DMS114 treated with DMSO at 0.1 percent for 48 hours (cell line): ENCODE results near the gene SNX15.
A peak's percentile ranks its signal among the peaks of the same experiment; 100 is the strongest.
"Not testable (repeated sequence)": the region's sequence is repeated elsewhere in the genome, so short reads cannot be mapped to it uniquely, and the experiment has no call there.

ENCODE experiments used
- DNase-seq: peaks from one replicate; lab custom pipeline; 2025; ENCODE audit not compliant: unreplicated experiment; lab: John Stamatoyannopoulos, UW

Gene SNX15, protein sequence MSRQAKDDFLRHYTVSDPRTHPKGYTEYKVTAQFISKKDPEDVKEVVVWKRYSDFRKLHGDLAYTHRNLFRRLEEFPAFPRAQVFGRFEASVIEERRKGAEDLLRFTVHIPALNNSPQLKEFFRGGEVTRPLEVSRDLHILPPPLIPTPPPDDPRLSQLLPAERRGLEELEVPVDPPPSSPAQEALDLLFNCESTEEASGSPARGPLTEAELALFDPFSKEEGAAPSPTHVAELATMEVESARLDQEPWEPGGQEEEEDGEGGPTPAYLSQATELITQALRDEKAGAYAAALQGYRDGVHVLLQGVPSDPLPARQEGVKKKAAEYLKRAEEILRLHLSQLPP

GRCh38 chr11:65027213-65028067, at the start of gene SNX15:
SNX15 (plus strand) TSS chr11:65027439; CDS start chr11:65027538, 99 bp downstream.
- DNase-seq: peak; percentile 97

- not testable (repeated sequence) for DNase-seq
Measured at GRCh38 chr11:64983339-64983738, 43.9 kb upstream of the SNX15 start.

DNA sequence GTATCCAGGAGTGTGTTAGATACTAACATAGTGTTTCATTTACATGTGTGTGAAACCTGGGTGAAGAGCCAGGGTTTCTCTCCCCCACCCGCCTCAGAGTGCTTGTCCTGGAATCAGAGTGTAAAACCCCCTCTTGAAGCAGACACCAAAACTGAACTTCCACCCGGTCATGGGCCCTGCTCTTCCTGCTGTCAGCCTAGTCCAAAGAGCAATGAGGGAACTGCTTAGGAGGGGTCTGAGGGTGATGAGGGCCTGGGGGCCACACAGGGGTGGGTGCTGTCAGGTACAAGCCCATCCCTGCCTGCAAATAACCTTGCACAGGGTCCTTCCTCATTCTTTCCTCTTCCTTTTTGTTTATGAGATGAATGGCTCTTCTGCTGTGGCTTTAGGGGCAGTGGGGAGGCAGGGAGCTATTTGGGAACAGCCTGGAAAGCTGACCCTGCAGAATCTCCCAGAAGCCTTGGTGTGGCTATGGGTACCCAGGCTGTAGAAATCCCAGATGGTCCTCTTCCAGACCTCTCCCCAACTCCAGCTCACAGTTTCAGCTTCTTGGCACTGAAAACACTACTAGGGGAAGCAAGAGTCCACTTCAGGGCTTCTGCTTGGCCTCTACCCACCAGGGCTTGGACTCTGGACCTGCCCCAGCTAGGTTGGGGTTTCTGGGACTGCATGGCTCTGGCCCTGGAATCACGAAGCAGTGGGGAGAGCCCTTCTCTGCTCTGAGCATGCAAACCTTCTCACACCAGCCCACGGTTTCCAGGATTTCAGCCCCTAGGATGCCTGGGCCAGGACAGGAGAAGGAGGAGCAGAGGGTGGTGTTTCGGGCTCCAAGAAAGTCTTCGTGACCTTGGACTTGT, 39.0 kb upstream of the SNX15 start:
- no peak for DNase-seq

DNA sequence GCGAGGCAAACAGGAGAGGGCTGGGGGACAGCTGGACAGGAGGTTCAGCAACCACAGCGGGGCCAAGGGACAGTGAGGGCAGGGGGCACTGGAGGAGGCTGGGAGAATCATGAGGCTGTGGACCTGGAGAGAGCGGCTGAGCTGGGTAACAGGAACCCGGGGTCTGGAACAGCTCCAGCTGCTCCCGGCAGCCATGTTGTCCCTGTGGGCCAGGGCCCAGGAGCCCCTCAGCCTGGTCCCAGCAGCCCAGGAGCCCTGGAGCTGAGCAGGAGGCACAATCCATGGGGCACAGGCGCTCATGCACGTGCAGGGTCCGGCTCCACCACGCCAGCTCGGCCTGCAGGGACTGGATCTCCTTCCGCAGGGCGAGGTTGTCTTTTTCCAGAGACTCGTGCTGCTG, 37.8 kb upstream of the SNX15 start:
- DNase-seq: no peak

- DNase-seq: no peak
Measured at GRCh38 chr11:64990222-64990923, 36.9 kb upstream of the SNX15 start.

GRCh38 chr11:64994318-64994717, 32.9 kb upstream of the SNX15 start:
- DNase-seq: no peak

- DNase-seq: no peak
Measured at GRCh38 chr11:64996327-64996709, 30.9 kb upstream of the SNX15 start.

- peak; percentile 84 for DNase-seq
Measured at GRCh38 chr11:64996710-64997380, 30.4 kb upstream of the SNX15 start, which contains the start of gene BATF2. BATF2 (minus strand) TSS chr11:64996971; CDS start chr11:64996914, 57 bp downstream.

GRCh38 chr11:64998141-64998540, 29.1 kb upstream of the SNX15 start:
- no peak for DNase-seq

- DNase-seq: no peak
Measured at GRCh38 chr11:64998690-64999431, 28.4 kb upstream of the SNX15 start.

DNA sequence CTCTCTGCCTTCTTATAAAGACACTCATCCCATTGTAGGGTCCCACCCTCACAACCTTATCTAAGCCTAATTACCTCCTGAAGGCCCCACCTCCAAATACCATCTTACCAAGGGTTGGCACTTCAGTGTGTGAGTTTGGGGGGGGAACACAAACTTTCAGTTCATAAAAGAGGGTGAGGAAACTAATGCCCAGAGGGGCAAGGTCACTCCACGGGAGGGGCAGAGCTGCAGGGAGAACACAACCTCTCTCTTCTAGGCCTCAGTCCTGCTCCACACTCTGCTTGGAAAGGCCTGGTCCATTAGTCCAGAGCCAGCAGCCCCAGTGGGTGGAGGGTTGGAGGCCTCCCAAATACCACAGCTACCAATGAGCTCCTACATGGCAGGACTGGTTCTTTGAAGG, 27.8 kb upstream of the SNX15 start:
- DNase-seq: no peak

DNA sequence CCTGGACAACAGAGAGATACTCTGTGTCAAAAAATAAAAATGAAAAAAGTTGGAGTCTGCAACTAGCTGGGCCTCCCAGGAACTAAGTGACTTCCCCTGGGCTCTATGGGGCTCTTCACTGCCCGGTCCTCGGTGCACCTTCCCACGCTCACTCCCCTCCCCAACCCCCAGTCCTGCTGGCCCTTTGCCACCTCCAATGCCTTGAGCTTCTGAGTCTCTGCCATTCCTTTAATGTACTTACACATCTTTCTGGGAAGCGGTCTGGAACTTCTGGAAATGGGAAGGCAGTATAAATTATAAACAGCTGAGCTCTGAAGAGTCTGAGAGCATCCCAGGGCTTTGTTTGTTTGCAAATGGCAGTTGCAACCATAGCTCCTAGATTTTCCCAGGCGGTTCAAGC, 24.5 kb upstream of the SNX15 start:
- DNase-seq: no peak

GRCh38 chr11:65003282-65003681, 24.0 kb upstream of the SNX15 start:
- DNase-seq: no peak

DNA sequence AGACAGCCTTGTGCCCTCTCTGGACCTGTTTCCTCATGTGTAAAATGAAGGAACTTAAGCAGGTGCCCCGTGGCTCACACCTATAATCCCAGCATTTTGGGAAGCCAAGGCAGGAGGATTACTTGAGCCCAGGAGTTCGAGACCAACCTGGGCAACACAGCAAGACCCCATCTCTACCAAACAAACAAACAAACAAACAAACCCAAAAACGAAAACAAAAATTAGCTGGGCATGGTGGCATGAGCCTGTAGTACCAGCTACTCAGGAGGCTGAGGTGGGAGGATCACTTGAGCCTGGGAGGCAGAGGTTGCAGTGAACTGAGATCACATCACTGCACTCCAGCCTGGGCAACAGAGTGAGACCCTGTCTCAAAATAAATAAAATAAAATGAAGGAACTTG, 23.3 kb upstream of the SNX15 start:
- DNase-seq: not testable (repeated sequence)

DNA sequence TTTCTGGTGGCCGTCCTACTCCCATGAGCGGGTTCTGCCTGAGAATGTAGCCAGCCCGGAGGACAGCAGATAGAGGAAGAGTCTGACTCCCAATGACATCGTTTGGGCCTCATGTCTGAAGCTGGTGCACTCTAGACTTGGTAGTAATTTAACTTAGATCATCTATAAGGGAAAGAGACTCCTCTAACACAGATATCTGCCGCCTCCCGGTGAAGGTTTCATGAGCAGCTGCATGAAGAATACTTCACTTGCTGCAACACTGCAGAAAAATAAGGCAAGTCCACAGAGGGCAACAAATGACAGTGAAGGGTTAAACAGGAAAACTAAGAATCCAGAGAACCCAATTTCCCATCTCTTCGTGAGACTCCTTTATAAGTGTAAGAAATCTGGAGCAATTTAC, 19.2 kb upstream of the SNX15 start:
- no peak for DNase-seq

GRCh38 chr11:65008873-65009272, 18.4 kb upstream of the SNX15 start:
- DNase-seq: no peak

DNA sequence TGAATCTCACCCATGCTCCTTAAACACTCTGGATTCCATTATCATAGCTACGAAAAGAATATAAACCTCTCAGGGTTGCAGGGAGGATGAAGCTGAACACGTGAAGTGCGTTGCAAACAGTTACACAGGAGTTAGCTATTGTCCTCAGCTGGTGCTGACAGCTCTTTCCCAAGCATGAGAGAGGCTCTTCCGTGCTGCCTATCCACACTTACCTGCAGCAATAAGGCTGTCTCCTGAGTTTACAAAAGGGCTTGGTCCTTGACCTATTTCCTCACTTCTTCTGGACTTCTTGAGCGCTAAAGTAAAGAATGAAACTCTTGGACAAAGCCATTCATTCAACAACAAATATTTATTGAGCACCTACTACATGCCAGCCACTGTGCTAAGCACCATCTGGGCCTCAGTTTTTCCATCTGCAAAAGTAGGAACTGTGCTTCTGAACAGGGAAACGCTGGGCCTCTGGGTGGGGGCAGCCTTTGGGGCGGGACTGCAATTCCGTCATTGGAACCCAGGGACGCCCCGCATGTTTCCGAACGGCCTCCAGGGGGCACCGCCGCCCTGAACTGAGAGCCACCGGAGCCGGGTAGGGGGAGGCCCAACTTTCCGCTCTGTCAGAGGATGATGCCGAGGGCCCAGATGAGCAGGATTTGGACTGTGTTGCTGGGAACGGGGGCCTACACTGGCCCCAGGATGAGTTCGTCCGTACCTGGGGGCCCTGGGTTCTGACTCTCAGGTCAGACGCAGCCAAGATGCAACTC, 13.9 kb upstream of the SNX15 start:
- DNase-seq: peak; percentile 72

GRCh38 chr11:65013888-65014725, 13.1 kb upstream of the SNX15 start, which contains the start of gene ARL2:
ARL2 (plus strand) TSS chr11:65014160; CDS start chr11:65014208, 48 bp downstream.
- DNase-seq: peak; percentile 80
